HG03280 (cell line): ENCODE data around the gene NOVA2.

Source experiments
- ATAC-seq: cut with Tn5 transposase; IDR thresholded peaks from one replicate; pipeline ENCODE4 v1.9.1; 2021; ENCODE audit warnings: mild to moderate bottlenecking, moderate library complexity; ENCODE audit not compliant: unreplicated experiment

The NOVA2 gene

DNA sequence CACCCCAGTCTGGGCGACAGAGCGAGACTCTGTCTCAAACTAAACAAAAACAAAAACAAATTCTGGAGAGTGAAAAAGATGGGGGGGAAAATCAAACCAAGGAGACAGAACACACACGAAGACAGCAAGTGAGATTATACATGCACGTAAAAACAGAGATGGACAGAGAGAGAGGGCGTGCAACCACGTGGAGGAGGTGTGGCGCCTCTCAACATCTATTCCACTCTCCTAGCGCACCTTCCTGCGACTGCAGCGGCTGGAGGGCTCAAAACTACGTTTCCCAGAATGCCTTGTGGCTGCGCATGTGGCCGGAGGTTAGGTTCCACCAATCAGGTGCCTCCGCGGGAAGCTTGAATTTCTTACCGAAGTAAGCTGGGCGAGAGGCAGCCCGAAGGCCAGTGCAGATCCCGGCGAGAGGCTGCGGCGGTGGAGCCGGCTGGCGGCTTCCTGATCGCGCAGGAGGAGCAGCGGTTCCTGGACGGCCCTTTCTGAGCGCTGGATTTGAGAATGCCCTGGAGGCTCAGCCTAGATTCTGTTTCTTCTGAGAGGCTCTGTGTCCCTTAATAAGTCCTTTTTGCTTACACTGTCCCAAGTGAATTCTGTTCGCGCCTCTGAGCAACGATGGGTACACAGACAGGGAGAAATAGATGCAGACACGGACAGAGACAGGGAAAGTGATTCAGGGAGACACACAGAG is 46.0 kb downstream of the NOVA2 start:
- ATAC-seq: peak; percentile 90

DNA sequence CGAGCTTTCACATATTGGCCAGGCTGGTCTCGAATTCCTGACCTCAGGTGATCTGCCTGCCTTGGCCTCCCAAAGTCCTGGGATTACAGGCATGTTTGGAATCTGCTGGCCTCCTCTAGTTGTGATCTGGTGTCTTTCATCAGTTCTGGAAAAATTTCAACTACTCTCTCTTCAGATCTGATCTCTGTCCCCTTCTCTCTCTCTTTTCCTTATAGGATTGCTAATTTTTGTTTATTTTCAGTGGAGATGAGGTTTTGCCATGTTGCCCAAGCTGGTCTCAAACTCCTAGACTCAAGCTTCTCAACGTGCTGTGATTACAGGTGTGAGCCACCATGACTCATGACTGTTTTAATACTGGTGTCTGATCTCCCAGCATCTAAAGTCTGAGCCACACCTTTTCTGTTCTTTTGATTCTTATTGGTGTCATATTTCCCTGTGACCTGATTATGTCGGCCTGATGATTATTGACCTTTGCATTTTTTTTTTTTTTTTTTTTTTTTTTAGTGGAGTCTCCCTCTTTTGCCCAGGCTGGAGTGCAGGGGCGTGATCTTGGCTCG is 48.7 kb downstream of the NOVA2 start:
- ATAC-seq: no peak

DNA sequence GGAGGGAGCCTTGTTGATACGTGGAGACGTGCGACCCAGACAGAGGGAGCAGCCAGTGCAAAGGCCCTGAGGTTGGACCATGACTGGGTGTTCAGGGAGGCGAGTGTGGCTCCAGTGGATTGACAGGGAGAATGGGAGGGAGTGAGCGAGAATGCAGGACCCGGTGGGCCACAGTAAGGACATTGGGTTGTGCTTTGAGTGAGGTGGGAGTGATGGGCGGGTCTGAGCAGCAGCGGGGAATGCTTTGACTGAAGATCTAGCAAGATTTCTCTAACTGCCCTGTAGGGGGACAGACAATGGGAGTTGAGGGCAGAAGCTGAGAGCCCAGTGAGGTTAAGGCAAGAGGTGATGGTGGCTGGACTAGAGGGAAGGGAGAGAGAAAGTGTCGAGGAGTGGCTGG is 51.4 kb downstream of the NOVA2 start:
- ATAC-seq: no peak

DNA sequence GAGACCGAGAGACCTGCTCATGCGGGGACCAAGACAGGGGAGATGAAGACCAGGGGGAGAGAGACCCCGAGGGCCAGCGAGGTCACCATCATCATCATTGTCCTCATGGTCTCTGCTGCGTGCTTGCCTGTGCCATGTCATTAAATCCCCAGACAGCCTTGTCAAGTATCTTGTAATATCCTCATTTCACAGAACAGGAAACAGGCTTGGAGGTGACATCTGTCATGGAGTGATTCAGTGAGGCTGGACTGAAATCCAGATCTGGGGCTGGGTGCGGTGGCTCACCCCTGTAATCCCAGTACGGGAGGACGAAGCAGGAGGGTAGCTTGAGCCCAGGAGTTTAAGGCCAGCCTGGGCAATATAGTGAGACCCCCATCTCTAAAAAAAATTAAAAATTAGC is 53.2 kb downstream of the NOVA2 start:
- no peak for ATAC-seq

DNA sequence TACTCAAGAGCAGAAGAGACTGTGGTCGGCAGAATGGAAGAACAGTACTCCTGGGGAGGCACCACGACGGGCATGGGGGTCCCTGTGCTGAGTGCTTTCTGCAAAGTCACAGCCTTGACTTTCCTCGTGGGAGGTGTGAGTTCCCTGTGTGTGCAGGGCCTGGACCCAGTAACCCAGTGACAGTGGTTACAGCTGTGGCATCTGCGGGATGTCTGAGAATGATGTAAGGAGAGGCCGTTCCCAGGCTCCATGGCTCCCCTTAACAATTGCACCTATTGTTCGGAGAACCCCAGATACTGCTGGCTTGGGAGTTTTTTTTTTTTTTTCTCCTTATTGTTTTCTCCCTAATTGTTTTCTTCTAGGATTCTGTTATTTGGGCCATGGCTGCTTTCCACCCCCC is 54.0 kb downstream of the NOVA2 start:
- ATAC-seq: no peak

DNA sequence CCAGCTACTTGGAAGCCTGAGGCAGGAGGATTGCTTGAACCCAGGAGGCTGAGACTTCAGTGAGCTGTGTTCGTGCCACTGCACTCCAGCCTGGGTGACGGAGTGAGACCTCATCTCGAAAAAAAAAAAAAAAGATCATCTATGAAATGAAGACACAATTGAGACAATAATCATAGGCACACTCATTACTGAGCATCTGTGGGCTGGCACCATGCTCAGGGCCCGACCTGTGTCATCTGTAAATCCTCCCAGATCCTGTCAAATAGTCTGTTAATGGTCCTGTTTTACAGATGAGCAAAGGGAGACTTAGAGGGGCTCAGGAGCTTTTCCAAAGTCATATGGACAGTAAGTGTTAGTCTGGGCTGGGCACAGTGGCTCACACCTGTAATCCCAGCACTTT is 54.9 kb downstream of the NOVA2 start:
- no peak for ATAC-seq

DNA sequence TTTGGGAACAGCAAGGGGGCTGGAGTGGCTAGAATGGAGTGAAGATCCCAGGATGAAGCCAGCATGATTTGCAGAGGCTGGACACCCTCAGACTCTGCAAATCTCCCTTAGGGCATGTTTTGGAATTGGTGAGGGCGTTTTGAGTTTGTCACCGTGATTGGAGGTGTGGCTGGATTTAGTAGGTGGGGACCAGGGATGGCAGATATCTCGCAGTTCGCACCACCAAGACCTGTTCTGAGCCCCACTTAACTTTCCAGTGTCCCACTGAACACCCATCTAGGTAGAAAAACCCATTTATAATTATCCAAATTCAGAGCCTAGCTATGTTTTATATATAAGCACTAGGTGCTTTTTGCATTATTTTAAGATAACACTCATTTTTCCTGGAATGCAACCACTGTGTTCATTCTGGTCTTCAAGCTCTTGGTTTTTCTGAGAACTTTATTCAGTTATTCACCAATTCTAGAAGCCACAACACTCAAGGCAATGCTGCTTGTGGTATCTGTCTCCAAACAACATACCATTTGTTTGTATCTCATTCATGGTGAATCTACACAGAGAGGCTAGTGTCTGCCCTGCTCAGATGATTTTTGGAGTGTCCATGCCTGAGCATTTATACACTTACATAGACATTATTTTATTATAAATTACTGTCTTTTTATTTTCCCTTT is 56.1 kb downstream of the NOVA2 start:
- no peak for ATAC-seq

DNA sequence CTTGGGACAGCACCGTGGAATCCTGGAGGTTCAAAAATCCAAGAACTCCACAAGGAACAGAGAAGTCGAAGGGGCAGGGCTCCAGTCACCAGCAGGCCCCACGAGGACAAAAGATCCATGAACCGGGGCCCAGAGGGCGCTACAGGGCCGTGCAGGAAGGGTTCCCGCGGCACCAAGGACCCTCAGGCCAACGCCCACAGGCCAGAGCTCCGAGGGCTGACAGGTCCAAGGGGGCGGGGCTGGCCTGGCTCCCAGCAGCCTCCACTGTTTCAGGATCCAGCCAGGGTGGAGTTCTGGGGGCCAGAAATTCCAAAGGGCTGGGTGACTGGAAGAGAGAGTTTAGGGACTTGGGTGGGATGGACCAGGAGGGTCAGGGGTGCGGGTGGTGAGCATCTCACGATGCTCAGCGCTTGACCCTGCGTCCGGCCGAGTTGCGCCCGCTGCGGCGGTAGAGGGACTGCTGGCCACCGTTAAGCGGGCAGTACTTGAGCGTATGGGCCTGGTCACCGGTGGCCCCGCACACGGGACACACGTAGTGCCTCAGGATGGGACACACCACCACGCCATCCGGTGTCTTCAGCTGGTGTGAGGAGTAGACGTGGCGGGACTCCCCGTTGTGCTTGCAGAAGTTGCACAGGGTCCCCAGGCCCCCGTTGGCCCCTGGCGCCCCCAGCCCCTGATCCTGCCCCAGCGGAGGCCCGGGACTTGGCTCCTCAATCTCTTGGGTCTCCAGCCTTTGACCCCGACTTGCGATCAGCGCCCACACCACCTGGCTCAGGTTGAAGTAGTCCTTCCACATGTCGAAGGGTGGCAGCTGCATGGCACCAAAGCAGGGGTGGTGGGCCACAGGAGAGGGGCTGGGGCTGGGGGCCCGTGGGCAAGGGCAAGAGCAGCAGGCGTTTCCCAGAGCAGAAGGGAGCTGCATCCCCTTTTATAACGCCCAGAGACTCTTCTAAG is 59.5 kb downstream of the NOVA2 start, which contains the start of gene NANOS2:
TSS of gene NANOS2 (minus strand) at position 905 of the 957 bp plus-strand sequence. CDS start at position 820, 85 bp downstream.
- no peak for ATAC-seq

DNA sequence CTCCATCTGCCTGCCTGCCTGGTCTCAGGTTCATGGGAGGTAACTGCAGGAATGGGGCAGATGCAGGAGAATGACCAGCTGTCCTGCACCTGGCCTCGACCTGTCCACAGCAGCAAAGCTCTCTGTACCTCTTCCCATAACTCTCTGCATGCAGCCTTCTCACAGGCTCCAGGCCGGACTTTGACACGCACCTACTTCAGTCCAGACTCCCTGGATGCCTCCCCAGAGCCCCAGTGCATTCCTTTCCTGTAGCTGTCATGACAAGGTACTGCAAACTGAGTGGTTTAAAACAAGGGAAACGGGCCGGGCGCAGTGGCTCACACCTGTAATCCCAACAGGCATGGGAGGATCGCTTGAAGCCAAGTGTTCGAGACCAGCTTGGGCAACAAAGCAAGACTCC is 62.4 kb downstream of the NOVA2 start:
- no peak for ATAC-seq

DNA sequence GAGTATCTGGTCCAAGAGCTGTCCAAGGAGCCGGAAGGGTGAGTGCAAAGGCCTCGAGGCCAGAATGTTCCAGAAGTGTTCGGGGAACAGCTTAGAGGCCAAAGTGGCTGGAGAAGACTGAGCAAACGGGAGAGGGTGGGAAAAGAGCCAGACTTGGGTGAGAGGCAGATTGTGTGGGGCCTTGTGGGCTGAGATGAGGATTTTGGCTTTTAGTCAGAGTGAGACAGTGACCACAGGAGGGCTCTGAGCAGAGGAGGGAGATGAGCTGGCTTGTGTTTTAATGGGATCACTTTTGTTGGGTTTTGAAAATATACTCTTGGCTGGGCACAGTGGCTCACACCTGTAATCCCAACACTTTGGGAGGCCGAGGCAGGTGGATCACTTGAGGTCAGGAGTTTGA is 64.7 kb downstream of the NOVA2 start:
- no peak for ATAC-seq

DNA sequence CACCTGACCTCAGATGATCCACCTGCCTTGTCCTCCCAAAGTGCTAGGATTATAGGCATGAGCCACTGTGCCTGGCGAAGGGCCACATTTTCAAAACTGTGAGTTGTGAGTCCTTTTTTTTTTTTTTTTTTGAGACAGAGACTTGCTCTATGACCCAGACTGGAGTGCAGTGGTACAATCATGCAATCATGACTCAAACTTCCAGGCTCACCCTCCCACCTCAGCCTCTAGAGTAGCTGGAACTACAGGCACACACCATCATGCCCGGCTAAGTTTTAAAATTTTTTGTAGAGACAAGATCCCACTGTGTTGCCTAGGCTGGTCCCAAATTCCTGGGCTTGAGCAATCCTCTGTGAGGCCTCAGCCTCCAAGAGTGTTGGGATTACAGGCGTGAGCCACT is 67.4 kb downstream of the NOVA2 start:
- no peak for ATAC-seq

DNA sequence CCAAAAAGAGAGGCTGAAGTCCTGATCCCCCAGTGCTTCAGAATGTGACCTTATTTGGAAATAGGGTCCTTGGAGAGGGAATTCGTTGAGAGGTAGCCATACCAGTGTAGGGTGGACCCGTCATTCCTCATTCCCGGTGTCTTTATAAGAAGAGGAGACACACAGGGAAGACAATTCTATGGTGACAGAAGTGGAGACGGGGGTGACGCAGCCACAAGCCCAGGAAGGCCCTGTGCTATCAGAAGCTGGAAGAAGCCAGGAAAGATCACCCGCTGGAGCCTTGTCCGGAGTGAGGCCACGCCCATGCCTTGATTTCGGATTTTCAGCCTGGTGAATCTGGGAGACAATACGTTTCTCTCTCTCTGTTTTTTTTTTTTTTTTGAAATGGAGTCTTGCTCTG is 68.7 kb downstream of the NOVA2 start:
- no peak for ATAC-seq

DNA sequence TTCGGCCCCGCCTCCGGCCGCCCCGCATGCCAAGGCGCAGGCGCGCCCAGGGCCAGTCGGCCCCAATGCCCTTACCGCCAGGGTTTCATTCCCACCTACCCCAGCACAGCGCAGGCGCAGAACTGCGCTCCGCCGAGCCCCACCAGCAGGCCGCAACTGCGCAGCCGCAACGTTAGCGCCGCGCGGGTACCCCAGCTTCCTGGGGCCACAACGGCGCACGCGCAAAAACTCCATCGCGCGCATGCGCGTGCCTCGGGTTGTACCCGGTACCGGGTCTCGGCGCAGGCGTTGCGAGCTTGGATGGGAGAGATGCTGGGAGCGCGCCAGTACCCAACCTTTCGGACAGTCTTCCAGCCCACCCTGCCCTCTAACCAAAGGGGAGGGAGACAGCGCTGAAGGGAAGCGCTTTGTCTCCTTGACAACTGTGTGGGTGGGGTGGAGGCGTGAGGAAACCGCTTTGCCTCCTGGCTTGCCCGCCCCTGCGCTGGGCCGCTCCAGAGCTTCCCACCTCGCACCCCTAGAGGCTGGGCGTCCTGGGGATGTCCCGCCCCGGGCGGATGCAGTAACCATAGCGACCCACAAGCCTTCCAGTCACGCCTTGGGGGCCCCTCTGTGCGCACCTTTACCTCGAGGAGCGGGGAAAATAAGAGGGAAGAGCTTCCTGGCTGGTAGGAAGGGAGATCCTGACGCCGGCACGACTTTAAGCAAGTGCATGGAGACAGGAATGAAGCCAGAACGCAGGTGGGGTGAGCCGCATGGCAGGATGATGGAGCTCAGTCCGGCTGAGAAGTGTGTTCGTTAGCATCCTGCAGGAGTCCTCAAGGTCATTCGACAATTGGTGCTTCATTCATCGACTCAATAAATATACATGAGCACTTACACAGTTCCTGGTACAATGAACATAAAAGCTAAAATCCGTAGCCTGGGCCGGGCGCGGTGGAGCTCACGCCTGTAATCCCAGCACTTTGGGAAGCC is 70.7 kb downstream of the NOVA2 start:
- ATAC-seq: peak; percentile 86

DNA sequence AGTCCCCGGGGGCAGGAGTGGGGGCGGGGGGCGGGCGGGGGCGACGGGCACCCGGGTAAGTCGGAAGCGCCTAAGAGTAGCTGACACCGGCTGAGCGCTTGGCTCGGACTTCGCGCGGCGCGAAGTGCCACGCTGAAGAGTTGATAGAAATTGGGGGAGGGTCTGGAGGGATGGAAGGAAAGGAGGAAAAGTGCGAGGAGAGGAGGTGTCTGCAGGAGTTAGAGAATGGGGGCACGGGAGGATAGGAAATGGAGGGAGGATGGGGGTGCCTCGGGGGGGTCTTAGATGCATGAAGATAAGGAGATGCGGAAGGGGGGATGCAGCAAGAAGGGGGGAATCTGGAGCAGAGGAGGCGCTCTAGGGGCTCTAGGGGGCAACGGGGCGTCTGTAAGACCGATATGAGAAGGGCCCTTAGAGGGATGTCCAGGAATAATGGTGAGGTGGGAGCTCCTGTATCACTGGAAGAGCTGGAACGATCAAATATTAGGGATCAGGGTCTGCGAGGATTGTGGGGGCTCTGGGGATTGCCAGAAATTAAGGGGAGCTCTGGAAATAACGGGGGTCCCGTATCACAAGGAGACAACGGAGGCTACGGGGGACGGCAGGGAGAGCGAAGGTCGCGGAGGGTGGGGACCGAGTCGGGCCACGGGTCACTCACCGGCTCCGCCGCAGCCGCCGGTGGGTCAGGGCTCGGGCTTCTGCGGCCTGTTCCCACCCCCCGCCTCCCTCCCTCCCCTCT is 71.6 kb downstream of the NOVA2 start, which contains the start of gene MYPOP:
TSS of gene MYPOP (minus strand) at position 702 of the 739 bp plus-strand sequence. CDS start 840 bp downstream, outside the sequence.
- no peak for ATAC-seq

DNA sequence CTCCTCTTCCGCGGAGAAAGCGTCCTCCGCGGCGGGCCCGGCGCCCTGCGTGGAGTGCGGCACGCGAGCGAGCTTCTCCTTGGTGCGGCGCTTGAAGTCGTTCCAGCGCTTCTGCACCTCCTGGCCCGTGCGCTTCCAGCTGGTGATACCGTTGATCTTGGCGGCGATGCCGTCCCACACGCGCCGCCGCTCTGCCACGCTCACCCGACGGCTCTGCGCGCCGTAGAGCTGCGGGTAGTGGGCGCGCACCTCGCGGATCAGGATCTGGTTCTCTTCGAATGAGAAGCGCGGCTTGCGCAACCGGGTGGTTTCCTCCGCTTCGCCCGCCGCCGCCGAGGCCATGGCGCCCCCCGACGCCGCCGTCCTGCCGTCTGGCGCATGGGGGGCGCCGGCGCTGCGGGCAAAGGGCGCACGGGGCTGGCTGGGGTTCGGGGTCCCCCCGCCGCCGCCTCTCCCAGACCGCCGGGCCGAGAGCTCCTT is 72.2 kb downstream of the NOVA2 start:
- no peak for ATAC-seq

DNA sequence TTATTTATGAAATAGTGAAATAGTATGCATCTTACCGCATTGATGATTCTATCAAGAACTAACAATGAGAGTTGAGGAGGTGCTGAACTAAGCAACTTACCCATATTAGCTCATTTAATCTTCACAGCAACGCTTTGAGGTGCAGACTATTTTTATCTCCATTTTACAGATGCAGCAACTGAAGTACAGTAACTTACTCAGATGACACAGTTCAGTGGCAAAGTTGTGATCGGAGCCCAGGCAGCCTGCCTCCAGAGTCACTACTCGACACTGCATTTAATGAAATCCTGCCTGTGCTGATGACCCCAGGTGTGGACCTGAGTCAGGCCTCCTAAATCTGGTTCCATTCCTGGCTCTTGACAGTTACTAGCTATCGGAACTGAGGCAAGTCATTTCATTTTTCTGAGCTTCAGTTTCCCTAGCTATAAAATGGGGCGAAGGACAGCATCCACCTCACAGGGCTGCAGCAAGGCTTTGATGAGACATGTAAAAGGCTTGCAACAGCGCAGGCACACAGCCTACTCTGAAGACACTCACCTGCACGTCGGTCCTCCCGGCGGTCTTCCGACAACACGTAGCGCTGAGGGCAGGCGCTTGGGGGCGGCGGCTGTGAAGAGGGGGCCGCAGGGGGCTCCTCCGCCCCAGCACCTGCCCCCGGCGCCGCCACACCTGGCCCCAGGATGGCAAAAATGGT is 72.8 kb downstream of the NOVA2 start:
- ATAC-seq: no peak

DNA sequence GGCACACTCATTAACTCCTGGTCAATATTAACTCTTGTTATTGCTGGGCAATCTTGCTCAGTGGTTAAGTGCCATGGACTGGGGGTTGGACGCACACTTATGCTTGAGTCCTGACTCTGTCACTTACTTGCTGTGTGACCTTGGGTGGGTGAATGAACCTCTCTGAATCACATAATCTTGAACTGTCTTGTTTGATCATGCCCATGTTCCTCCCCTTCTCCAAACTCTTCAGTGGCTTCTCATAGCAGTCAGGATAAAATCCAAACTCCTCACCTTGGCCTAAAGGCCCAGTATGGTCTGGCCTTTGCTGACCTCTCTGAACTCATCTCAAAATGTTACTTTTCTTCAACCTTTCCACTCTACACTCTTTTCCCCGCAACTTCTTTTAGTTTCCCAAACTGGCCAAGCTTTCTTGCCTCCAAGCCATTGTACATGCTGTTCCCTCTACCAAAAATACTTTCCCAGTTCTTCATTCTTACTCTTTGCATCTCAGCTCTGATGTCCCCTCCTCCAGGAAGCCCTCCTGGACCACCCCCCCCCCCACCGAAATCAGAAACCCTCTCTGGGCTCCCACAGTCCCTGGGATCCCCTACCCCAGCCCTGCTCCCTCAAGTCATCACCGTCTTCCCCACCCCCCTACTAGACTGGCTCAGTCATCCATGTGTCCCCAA is 73.6 kb downstream of the NOVA2 start:
- no peak for ATAC-seq

DNA sequence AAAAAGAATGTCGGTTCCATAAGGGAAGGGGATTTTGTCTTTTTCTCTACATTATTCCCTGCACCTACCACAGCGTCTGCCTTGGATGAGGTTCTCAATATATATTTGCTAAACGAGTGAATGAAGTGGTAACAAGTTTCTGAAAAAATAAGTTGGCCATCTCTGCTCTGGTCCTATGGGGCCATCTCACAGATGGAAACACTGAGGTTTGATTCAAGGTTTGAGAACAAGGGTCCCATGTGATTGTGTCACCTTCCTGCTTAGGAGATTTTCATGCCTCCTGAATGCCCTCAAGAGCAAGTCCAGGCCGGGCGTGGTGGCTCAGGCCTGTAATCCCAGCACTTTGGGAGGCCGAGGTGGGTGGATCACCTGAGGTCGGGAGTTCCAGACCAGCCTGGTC is 74.4 kb downstream of the NOVA2 start:
- no peak for ATAC-seq
